CD4-positive, alpha-beta T cell treated with Interferon gamma for 1 hour (primary cell): ENCODE results near the gene INSIG1.

Experiments used
- DNase-seq: peaks from one replicate; pipeline ENCODE4 v3.0.0-alpha.2; 2020

Gene INSIG1

DNA sequence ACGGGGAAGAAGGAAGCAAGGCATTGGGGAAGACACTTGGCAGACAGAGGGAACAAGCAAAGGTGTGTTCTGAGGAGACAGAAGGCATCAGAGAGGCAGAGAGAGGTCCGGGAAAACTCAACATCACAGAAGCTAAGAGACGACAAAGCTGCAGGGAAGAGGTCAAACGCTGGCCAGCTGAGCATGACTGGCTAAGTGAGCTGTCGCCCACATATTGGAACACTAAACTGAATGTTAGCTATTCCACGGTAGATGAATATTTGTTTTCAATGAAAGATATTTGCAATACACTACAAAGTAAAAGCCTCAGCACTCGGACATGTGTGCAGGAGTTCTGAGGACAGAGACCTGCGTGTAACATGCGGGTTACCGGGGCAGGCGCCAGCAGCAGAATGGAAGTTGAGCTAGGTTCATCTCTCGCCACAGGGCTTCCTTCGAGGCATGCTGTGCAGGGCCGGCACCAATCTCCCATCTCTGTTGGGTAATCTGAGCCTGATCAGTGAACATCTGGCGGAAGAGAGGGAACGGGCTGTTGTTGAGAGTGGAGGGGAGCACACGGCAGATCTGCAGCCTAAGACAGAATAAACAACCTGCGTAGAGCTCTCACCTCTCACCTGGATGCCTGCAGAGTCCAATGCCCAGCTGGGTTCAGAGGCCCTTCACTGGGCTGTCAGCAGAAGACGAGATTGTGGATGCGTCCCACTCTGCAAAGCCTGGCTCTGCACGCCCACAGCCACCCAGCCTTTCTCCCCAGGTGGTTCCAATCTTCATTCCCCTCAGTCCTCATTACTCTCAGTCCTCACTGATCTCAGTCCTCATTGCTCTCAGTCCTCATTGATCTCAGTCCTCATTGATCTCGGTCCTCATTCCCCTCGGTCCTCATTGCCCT lies 35.9 kb downstream of the INSIG1 start:
- DNase-seq, result no peak

DNA sequence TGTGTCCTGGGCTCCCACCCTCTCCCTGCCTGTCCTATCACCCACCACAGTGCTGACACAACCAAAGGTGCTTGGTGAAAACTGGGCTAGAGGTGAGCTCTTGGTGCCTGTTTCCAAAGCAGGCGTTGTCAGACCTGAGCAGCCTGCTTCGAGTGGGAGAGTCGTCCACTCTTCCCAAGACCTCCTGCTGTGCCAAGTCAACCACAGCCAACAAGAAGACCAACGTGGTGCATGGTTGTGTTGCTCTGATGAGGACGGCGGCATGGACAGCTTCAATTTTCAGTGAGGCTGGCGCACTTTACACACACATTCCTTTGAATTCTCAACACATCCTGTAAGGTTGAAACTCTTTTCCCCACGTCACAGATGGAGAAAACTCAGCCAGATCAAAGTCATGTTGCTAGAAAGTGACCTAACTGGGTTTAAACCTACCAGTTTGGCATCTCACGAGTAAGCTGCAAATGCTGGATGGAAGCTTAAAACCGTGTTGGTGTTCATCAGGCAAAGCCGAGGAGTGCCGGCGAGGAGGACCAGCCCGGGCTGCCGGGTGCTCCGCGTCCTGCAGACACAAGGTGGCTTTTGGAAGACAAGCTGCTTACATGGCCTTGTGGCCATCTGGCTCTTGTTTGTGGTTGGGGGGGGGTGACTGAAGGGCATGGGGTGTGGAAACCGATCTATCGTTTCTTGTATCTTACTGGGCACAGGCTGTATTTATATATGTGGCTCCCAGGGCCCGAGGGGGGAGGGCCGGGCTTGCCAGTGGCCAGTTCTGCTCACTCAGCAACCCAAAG lies 39.3 kb downstream of the INSIG1 start:
- no peak for DNase-seq

- no peak for DNase-seq
These were observed 40.4 kb downstream of the INSIG1 start for GRCh38 chr7:155337946-155338631.

- DNase-seq, result no peak
These were observed 41.1 kb downstream of the INSIG1 start for GRCh38 chr7:155338632-155339320.

DNA sequence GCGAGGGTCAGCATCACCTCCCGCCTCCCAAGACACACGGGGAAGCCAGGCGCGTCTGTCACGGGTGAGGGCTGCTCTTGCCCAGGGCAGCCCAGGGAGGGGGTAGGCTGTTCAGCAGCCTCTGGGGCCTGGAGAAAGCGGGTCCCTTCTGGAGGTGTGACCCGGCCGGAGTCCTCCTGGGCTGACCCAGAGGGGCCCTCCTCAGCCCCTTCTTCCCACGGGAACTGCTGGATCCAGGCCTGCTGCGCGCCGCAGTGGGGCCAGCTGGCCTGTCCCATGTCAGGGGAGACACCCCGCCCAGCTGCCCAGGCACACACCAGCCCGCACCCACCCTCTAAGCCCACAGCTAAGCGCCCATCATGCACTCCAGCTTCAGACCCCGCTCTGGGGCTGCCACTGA lies 41.8 kb downstream of the INSIG1 start:
- DNase-seq, result no peak

- DNase-seq, result no peak
These were observed 42.4 kb downstream of the INSIG1 start for GRCh38 chr7:155340071-155340531.

- no peak for DNase-seq
These were observed 43.0 kb downstream of the INSIG1 start for GRCh38 chr7:155340721-155341120.

GRCh38 chr7:155341463-155341983 lies 43.8 kb downstream of the INSIG1 start:
- DNase-seq, result no peak

GRCh38 chr7:155342313-155342712 lies 44.6 kb downstream of the INSIG1 start:
- DNase-seq, result no peak

DNA sequence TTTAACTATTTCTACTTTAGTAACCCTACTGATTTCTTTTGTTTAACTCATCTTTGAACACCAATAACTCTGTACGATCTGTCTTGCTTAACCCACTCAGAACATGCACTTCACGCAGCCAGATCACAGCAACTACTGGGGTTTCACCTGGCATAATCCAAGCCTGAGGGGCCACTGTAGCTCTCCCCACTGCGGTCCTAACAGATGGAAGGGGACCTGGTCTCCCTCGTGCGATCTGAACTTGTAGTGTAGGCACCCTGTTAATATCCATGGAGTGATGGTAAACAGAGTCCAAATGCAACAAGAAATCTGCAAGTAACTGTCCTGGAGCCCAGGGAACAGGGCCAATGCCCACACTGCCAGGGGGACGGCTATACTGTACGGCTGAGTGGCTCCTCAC lies 45.5 kb downstream of the INSIG1 start:
- no peak for DNase-seq

- no peak for DNase-seq
These were observed 46.0 kb downstream of the INSIG1 start for GRCh38 chr7:155343661-155344121.

DNA sequence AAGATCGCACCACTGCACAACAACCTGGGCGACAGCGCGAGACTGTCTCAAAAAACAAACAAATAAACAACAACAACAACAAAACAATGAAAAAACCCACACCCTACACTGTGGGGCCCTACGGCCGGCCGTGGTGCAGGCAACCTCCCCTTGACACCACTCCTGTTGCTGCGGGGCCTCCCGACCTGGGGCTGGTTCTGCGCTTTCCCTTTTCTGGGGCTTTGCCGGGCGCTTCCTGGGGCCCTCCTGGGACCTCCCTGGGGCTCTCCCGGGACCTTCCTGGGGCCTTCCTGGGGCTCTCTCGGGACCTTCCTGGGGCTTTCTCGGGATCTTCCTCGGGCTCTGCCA lies 46.6 kb downstream of the INSIG1 start:
- DNase-seq, result no peak

GRCh38 chr7:155344618-155345433 lies 47.1 kb downstream of the INSIG1 start:
- peak; percentile 76 for DNase-seq

DNA sequence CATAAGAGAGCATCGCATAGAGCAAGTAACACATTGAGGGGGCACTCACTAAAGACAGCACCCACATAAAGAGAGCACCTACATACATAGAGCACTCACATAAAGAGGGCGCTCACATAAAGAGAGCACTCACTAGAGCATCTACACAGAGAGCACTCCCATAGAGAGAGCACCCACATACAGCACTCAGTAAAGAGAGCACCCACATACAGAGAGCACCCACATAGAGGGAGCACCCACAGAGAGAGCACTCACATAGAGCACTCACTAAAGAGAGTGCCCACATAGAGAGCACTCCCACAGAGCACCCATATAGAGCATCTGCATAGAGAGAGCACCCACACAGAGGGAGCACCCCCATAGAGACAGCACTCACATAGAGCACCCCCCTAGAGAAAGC lies 47.8 kb downstream of the INSIG1 start:
- DNase-seq, result no peak

DNA sequence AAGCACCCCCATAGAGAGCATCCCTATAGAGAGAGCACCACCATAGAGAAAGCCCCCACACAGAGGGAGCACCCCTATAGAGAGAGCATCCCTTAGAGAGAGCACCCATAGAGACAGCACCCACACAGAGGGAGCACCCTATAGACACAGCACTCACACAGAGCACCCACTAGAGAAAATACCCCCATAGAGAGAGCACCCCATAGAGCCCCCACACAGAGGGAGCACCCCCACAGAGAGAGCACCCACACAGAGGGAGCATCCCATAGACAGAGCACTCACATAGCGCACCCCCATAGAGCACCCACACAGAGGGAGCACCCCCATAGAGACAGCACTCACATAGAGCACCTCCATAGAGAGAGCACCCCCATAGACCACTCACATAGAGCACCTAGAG lies 48.6 kb downstream of the INSIG1 start:
- DNase-seq, result no peak

- DNase-seq, result no peak
These were observed 51.1 kb downstream of the INSIG1 start for GRCh38 chr7:155348806-155349205.

GRCh38 chr7:155349601-155350331 lies 52.1 kb downstream of the INSIG1 start:
- DNase-seq, result no peak

GRCh38 chr7:155351120-155351870 lies 53.6 kb downstream of the INSIG1 start:
- no peak for DNase-seq

GRCh38 chr7:155352076-155352752 lies 54.5 kb downstream of the INSIG1 start:
- no peak for DNase-seq

GRCh38 chr7:155352753-155353115 lies 55.1 kb downstream of the INSIG1 start:
- DNase-seq, result no peak
